Measurements from ENCODE around the gene PTPRN2.

DNA sequence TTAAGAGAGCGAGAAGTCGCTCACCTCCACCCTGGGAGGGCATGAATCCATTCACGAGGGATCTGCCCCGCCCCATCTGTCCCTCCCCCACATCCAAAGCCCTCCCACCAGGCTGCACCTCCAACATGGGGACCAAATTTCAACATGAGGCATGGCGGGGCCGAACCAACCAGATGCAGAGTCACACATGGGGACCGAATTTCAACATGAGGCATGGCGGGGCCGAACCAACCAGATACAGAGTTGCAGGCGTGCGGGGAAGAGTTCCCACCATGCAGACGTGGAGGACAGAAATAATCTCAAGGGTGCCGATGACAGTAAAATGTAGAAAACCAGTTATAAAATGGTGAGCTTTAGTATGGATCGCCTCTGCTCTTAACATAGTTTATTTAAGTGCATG lies 686.5 kb downstream of the PTPRN2 start:
- TF ChIP-seq, protein P1, sequence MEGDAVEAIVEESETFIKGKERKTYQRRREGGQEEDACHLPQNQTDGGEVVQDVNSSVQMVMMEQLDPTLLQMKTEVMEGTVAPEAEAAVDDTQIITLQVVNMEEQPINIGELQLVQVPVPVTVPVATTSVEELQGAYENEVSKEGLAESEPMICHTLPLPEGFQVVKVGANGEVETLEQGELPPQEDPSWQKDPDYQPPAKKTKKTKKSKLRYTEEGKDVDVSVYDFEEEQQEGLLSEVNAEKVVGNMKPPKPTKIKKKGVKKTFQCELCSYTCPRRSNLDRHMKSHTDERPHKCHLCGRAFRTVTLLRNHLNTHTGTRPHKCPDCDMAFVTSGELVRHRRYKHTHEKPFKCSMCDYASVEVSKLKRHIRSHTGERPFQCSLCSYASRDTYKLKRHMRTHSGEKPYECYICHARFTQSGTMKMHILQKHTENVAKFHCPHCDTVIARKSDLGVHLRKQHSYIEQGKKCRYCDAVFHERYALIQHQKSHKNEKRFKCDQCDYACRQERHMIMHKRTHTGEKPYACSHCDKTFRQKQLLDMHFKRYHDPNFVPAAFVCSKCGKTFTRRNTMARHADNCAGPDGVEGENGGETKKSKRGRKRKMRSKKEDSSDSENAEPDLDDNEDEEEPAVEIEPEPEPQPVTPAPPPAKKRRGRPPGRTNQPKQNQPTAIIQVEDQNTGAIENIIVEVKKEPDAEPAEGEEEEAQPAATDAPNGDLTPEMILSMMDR (IDR thresholded peaks at IDR 0.05): no peak
- TF ChIP-seq NFIC (IDR thresholded peaks at IDR 0.05; ENCODE audit: borderline replicate concordance) (no peak), TCF12 (IDR thresholded peaks at IDR 0.05) (no peak), JUND (IDR thresholded peaks at IDR 0.05) (no peak), RAD21 (IDR thresholded peaks at IDR 0.05; ENCODE audit: low read length) (no peak), POLR2AphosphoS5 (IDR thresholded peaks at IDR 0.05; ENCODE audit: low read depth, low read length) (no peak)
- TF ChIP-seq, protein P2, sequence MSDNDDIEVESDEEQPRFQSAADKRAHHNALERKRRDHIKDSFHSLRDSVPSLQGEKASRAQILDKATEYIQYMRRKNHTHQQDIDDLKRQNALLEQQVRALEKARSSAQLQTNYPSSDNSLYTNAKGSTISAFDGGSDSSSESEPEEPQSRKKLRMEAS (IDR thresholded peaks at IDR 0.05; ENCODE audit: low read depth): no peak
